ENCODE results near the gene F13A1. TPM values are rescaled to one million over a fixed set of nuclear protein-coding genes. Genes with fewer than 3 reads are reported as not detected.
A peak's percentile ranks its signal among the peaks of the same experiment; 100 is the strongest.

The F13A1 gene
- total RNA-seq, 5 donors from 2014 or later (not counting 1 experiment from before 2014, with no cell fraction given) = 0.18 to 4.8 (median 0.37) TPM; not detected in 1

GRCh38 chr6:6166064-6166463, 154.4 kb downstream of the F13A1 start:
- H3K36me3 ChIP-seq (ENCODE audit: control insufficient read depth in 2 of 2, extremely low read depth in 1 of 2, insufficient read depth in 1 of 2, low read length in 1 of 2) = no peaks in the 10 kb centered on the region
- DNase-seq (no peak), ATAC-seq (replicated peaks in 1 of 4) (no peak)
- CTCF ChIA-PET = no interaction called here
- no peaks in the 10 kb centered on the region for H3K4me1 ChIP-seq (ENCODE audit: control insufficient read depth in 1 of 2, extremely low read depth in 1 of 2, insufficient read depth in 2 of 2, low read length in 2 of 2)
- WGBS (ENCODE audit: insufficient coverage) = 67% methylated on average over 1 of the region's 3 CpGs
- Mint-ChIP-seq H3K9me3 (no peaks in the 10 kb centered on the region), H3K4me1 (no peaks in the 10 kb centered on the region), H3K36me3 (no peaks in the 10 kb centered on the region), H3K4me3 (no peak overlapping the region), H3K27me3 (peaks cover 9 to 10% of the 10 kb centered on the region in 2 donors), H3K27ac (no peak overlapping the region)
- peaks cover 2 to 10% of the 10 kb centered on the region in 2 experiments for H3K27me3 ChIP-seq (replicated peaks in 1 of 2; ENCODE audit: control insufficient read depth in 2 of 2, extremely low read depth in 1 of 2, insufficient read depth in 2 of 2, low read length in 1 of 2)
- no peak overlapping the region for H3K4me3 ChIP-seq (ENCODE audit: control insufficient read depth in 1 of 2, extremely low read depth in 1 of 2, low read length in 1 of 2)
- no peak overlapping the region for H3K27ac ChIP-seq (ENCODE audit: low read length)
- POLR2A ChIA-PET = no interaction called here
- no peaks in the 10 kb centered on the region for H3K9me3 ChIP-seq

GRCh38 chr6:6164367-6164766, 156.1 kb downstream of the F13A1 start:
- POLR2A ChIA-PET = no interaction called here
- H3K4me3 ChIP-seq (ENCODE audit: control insufficient read depth in 1 of 2, extremely low read depth in 1 of 2, low read length in 1 of 2) = no peak overlapping the region
- H3K27me3 ChIP-seq (replicated peaks in 1 of 2; ENCODE audit: control insufficient read depth in 2 of 2, extremely low read depth in 1 of 2, insufficient read depth in 2 of 2, low read length in 1 of 2) = peaks cover 2 to 10% of the 10 kb centered on the region in 2 experiments
- no peak overlapping the region for H3K4me3 Mint-ChIP-seq
- no peaks in the 10 kb centered on the region for H3K9me3 ChIP-seq
- H3K36me3 ChIP-seq (ENCODE audit: control insufficient read depth in 2 of 2, extremely low read depth in 1 of 2, insufficient read depth in 1 of 2, low read length in 1 of 2) = no peaks in the 10 kb centered on the region
- H3K9me3 Mint-ChIP-seq = no peaks in the 10 kb centered on the region
- no peak overlapping the region for H3K27ac Mint-ChIP-seq
- 48% methylated on average over 2 of the region's 4 CpGs for WGBS (ENCODE audit: insufficient coverage)
- H3K36me3 Mint-ChIP-seq = no peaks in the 10 kb centered on the region
- CTCF ChIA-PET = no interaction called here
- no peaks in the 10 kb centered on the region for H3K4me1 ChIP-seq (ENCODE audit: control insufficient read depth in 1 of 2, extremely low read depth in 1 of 2, insufficient read depth in 2 of 2, low read length in 2 of 2)
- DNase-seq (no peak), ATAC-seq (replicated peaks in 1 of 4) (no peak)
- no peak overlapping the region for H3K27ac ChIP-seq (ENCODE audit: low read length)
- no peaks in the 10 kb centered on the region for H3K4me1 Mint-ChIP-seq
- peaks cover 10 to 11% of the 10 kb centered on the region in 2 donors for H3K27me3 Mint-ChIP-seq

- no peak overlapping the region for H3K27ac Mint-ChIP-seq
- peaks cover 0 to 2% of the 10 kb centered on the region in 2 experiments for H3K27me3 ChIP-seq (replicated peaks in 1 of 2; ENCODE audit: control insufficient read depth in 2 of 2, extremely low read depth in 1 of 2, insufficient read depth in 2 of 2, low read length in 1 of 2)
- H3K27me3 Mint-ChIP-seq = peaks cover 7 to 9% of the 10 kb centered on the region in 2 donors
- no peaks in the 10 kb centered on the region for H3K9me3 ChIP-seq
- no peaks in the 10 kb centered on the region for H3K4me1 Mint-ChIP-seq
- 79% methylated on average over 2 of the region's 3 CpGs for WGBS (ENCODE audit: insufficient coverage)
- H3K36me3 ChIP-seq (ENCODE audit: control insufficient read depth in 2 of 2, extremely low read depth in 1 of 2, insufficient read depth in 1 of 2, low read length in 1 of 2) = no peaks in the 10 kb centered on the region
- no peaks in the 10 kb centered on the region for H3K36me3 Mint-ChIP-seq
- DNase-seq (no peak), ATAC-seq (replicated peaks in 1 of 4) (no peak)
- H3K4me3 ChIP-seq (ENCODE audit: control insufficient read depth in 1 of 2, extremely low read depth in 1 of 2, low read length in 1 of 2) = no peak overlapping the region
- CTCF ChIA-PET = no interaction called here
- H3K4me3 Mint-ChIP-seq = no peak overlapping the region
- H3K4me1 ChIP-seq (ENCODE audit: control insufficient read depth in 1 of 2, extremely low read depth in 1 of 2, insufficient read depth in 2 of 2, low read length in 2 of 2) = no peaks in the 10 kb centered on the region
- H3K27ac ChIP-seq (ENCODE audit: low read length) = no peak overlapping the region
- no peaks in the 10 kb centered on the region for H3K9me3 Mint-ChIP-seq
- POLR2A ChIA-PET = no interaction called here
Observed at GRCh38 chr6:6154335-6154734, 166.1 kb downstream of the F13A1 start.

- no peak overlapping the region for H3K27ac ChIP-seq (ENCODE audit: low read length)
- Mint-ChIP-seq H3K9me3 (no peaks in the 10 kb centered on the region), H3K4me3 (no peak overlapping the region), H3K4me1 (no peaks in the 10 kb centered on the region), H3K36me3 (no peaks in the 10 kb centered on the region), H3K27me3 (peaks cover 8 to 15% of the 10 kb centered on the region in 2 donors), H3K27ac (no peak overlapping the region)
- 42% methylated on average over 3 of the region's 6 CpGs for WGBS (ENCODE audit: insufficient coverage)
- no peaks in the 10 kb centered on the region for H3K4me1 ChIP-seq (ENCODE audit: control insufficient read depth in 1 of 2, extremely low read depth in 1 of 2, insufficient read depth in 2 of 2, low read length in 2 of 2)
- ATAC-seq (replicated peaks in 1 of 4) = no peak
- POLR2A ChIA-PET = no interaction called here
- CTCF ChIA-PET = no interaction called here
- no peaks in the 10 kb centered on the region for H3K36me3 ChIP-seq (ENCODE audit: control insufficient read depth in 2 of 2, extremely low read depth in 1 of 2, insufficient read depth in 1 of 2, low read length in 1 of 2)
- no peaks in the 10 kb centered on the region for H3K9me3 ChIP-seq
- H3K4me3 ChIP-seq (ENCODE audit: control insufficient read depth in 1 of 2, extremely low read depth in 1 of 2, low read length in 1 of 2) = no peak overlapping the region
- no peak for DNase-seq
- peaks cover 2 to 3% of the 10 kb centered on the region in 2 experiments for H3K27me3 ChIP-seq (replicated peaks in 1 of 2; ENCODE audit: control insufficient read depth in 2 of 2, extremely low read depth in 1 of 2, insufficient read depth in 2 of 2, low read length in 1 of 2)
Observed at GRCh38 chr6:6152060-6152459, 168.4 kb downstream of the F13A1 start.

- Mint-ChIP-seq H3K4me1 (no peaks in the 10 kb centered on the region), H3K27ac (no peak overlapping the region), H3K4me3 (no peak overlapping the region), H3K27me3 (peaks cover 14 to 26% of the 10 kb centered on the region in 2 donors), H3K9me3 (no peaks in the 10 kb centered on the region), H3K36me3 (no peaks in the 10 kb centered on the region)
- WGBS (ENCODE audit: insufficient coverage) = 74% methylated on average over 5 of the region's 7 CpGs
- ChIA-PET POLR2A (no interaction called here), CTCF (no interaction called here)
- Histone ChIP-seq H3K9me3 (no peaks in the 10 kb centered on the region), H3K36me3 (ENCODE audit: control insufficient read depth in 2 of 2, extremely low read depth in 1 of 2, insufficient read depth in 1 of 2, low read length in 1 of 2) (no peaks in the 10 kb centered on the region), H3K27me3 (replicated peaks in 1 of 2; ENCODE audit: control insufficient read depth in 2 of 2, extremely low read depth in 1 of 2, insufficient read depth in 2 of 2, low read length in 1 of 2) (peaks cover 0 to 3% of the 10 kb centered on the region in 2 experiments), H3K4me1 (ENCODE audit: control insufficient read depth in 1 of 2, extremely low read depth in 1 of 2, insufficient read depth in 2 of 2, low read length in 2 of 2) (no peaks in the 10 kb centered on the region), H3K27ac (ENCODE audit: low read length) (no peak overlapping the region), H3K4me3 (ENCODE audit: control insufficient read depth in 1 of 2, extremely low read depth in 1 of 2, low read length in 1 of 2) (no peak overlapping the region)
- ATAC-seq (replicated peaks in 1 of 4) (no peak), DNase-seq (no peak)
Observed at GRCh38 chr6:6148192-6148815, 172.2 kb downstream of the F13A1 start.

GRCh38 chr6:6131492-6132109, 188.9 kb downstream of the F13A1 start:
- Mint-ChIP-seq H3K36me3 (no peaks in the 10 kb centered on the region), H3K9me3 (no peaks in the 10 kb centered on the region), H3K4me3 (no peak overlapping the region), H3K4me1 (no peaks in the 10 kb centered on the region), H3K27ac (no peak overlapping the region), H3K27me3 (peaks cover 6 to 8% of the 10 kb centered on the region in 2 donors)
- no peak overlapping the region for H3K27ac ChIP-seq (ENCODE audit: low read length)
- no peaks in the 10 kb centered on the region for H3K36me3 ChIP-seq (ENCODE audit: control insufficient read depth in 2 of 2, extremely low read depth in 1 of 2, insufficient read depth in 1 of 2, low read length in 1 of 2)
- no peak overlapping the region for H3K4me3 ChIP-seq (ENCODE audit: control insufficient read depth in 1 of 2, extremely low read depth in 1 of 2, low read length in 1 of 2)
- no CpG with 5 or more reads among the region's 4 CpGs for WGBS (ENCODE audit: insufficient coverage)
- peaks cover 0 to 2% of the 10 kb centered on the region in 2 experiments for H3K27me3 ChIP-seq (replicated peaks in 1 of 2; ENCODE audit: control insufficient read depth in 2 of 2, extremely low read depth in 1 of 2, insufficient read depth in 2 of 2, low read length in 1 of 2)
- no peak for ATAC-seq (replicated peaks in 1 of 4)
- ChIA-PET CTCF (interaction anchor here (0.6 to 1.3 kb wide), 7 partner anchors 9 to 1544 kb away, joined by 3 to 7 read pairs (median 3); no protein-coding TSS in a partner anchor), POLR2A (interaction anchor here in 1 of 2 donors (0.6 to 0.7 kb wide), 2 partner anchors 280 to 918 kb away, joined by 5 to 9 read pairs; no protein-coding TSS in a partner anchor)
- no peaks in the 10 kb centered on the region for H3K9me3 ChIP-seq
- no peaks in the 10 kb centered on the region for H3K4me1 ChIP-seq (ENCODE audit: control insufficient read depth in 1 of 2, extremely low read depth in 1 of 2, insufficient read depth in 2 of 2, low read length in 2 of 2)
- DNase-seq = peak in 2 of 35 experiments; percentile 4 to 45

All from T-cell (primary cell).